CD14-positive monocyte (primary cell): ENCODE results near the gene PTPRN2. TPM values are rescaled to one million over a fixed set of nuclear protein-coding genes. Genes with fewer than 3 reads are reported as not detected.

ENCODE experiments used
- DNase-seq, 3 donors: peaks; one replicate each; pipeline ENCODE4 v3.0.0-alpha.2; 2011 to 2022
- H2AFZ ChIP-seq: 2 replicates; pipeline ENCODE4 v1.6.0; 2012; ENCODE audit warnings: mild to moderate bottlenecking, low read depth, low read length, inconsistent platforms; ENCODE audit not compliant: insufficient read depth, poor library complexity, severe bottlenecking
- H3K27ac ChIP-seq, 2 donors: 1 replicate in 1 of 2; 2 replicates in 1 of 2; pipeline ENCODE4 v1.5.1; 2012 to 2013; ENCODE audit warnings: low read length in 2 of 2, control low read depth in 1 of 2, inconsistent platforms in 1 of 2, low read depth in 1 of 2, mild to moderate bottlenecking in 1 of 2
- H3K27me3 ChIP-seq, 2 donors: one replicate each; pipeline versions ENCODE4 v1.6.0 to v1.6.1; 2011 to 2013; ENCODE audit warnings: low read length in 2 of 2; ENCODE audit not compliant: control insufficient read depth in 2 of 2, insufficient read depth in 2 of 2
- H3K36me3 ChIP-seq, 2 donors: replicated peaks in 1 of 2; 1 replicate in 1 of 2; 2 replicates in 1 of 2; pipeline versions ENCODE4 v1.5.1 to v1.6.1; 2012 to 2013; ENCODE audit warnings: low read length in 2 of 2, control low read depth in 1 of 2, inconsistent platforms in 1 of 2, mild to moderate bottlenecking in 1 of 2; ENCODE audit not compliant: insufficient read depth in 2 of 2, control insufficient read depth in 1 of 2
- H3K4me1 ChIP-seq, 2 donors: 1 replicate in 1 of 2; 2 replicates in 1 of 2; pipeline versions ENCODE4 v1.5.1 to v1.6.1; 2012 to 2013; ENCODE audit warnings: low read length in 2 of 2, control low read depth in 1 of 2, inconsistent platforms in 1 of 2, mild to moderate bottlenecking in 1 of 2, moderate library complexity in 1 of 2; ENCODE audit not compliant: insufficient read depth in 2 of 2, control insufficient read depth in 1 of 2
- H3K4me2 ChIP-seq: replicated peaks from 2 replicates; pipeline ENCODE3; 2012; ENCODE audit warnings: low read length, moderate library complexity, mild to moderate bottlenecking; ENCODE audit not compliant: poor library complexity, severe bottlenecking; ENCODE audit errors: extremely low read depth
- H3K4me3 ChIP-seq, 3 experiments: fragments of 200-600 bp in 1 of 3; sonication (generic) in 1 of 3; replicated peaks in 1 of 3; 1 replicate in 2 of 3; 2 replicates in 1 of 3; pipeline ENCODE4 v1.5.1; 2011 to 2013; ENCODE audit warnings: low read length in 3 of 3, mild to moderate bottlenecking in 3 of 3, control low read depth in 2 of 3, low read depth in 2 of 3, inconsistent platforms in 1 of 3, moderate library complexity in 1 of 3
- H3K79me2 ChIP-seq: 2 replicates; pipeline ENCODE4 v1.6.0; 2012; ENCODE audit warnings: mild to moderate bottlenecking, control low read depth, inconsistent platforms, low read length, moderate library complexity; ENCODE audit not compliant: insufficient read depth
- H3K9ac ChIP-seq: 2 replicates; pipeline ENCODE4 v1.6.0; 2017; ENCODE audit warnings: low read length, mild to moderate bottlenecking; ENCODE audit not compliant: insufficient read depth, poor library complexity, severe bottlenecking
- H3K9me3 ChIP-seq, 2 donors: replicated peaks in 1 of 2; 1 replicate in 1 of 2; 2 replicates in 1 of 2; pipeline versions ENCODE4 v1.5.1 to v1.6.1; 2012 to 2013; ENCODE audit warnings: low read length in 2 of 2, control low read depth in 1 of 2; ENCODE audit not compliant: control insufficient read depth in 1 of 2, insufficient read depth in 1 of 2
- H4K20me1 ChIP-seq: 2 replicates; pipeline ENCODE4 v1.6.0; 2012; ENCODE audit warnings: mild to moderate bottlenecking, low read length, control low read depth, moderate library complexity; ENCODE audit not compliant: insufficient read depth
- H3K27ac Mint-ChIP-seq, 7 donors: one replicate each; pipeline ENCODE4 v1.8.0; 2020; ENCODE audit warnings: mild to moderate bottlenecking in 7 of 7, mixed read lengths in 7 of 7, moderate library complexity in 6 of 7, inconsistent platforms in 2 of 7
- H3K27me3 Mint-ChIP-seq, 3 donors: one replicate each; pipeline ENCODE4 v1.8.0; 2021 to 2022; ENCODE audit warnings: low read depth in 3 of 3, mild to moderate bottlenecking in 3 of 3, mixed read lengths in 3 of 3, moderate library complexity in 3 of 3, inconsistent platforms in 1 of 3
- H3K36me3 Mint-ChIP-seq, 2 donors: one replicate each; pipeline ENCODE4 v1.8.0; 2020; ENCODE audit warnings: mixed read lengths in 2 of 2, inconsistent platforms in 1 of 2, mild to moderate bottlenecking in 1 of 2
- H3K4me1 Mint-ChIP-seq: one replicate; pipeline ENCODE4 v1.8.0; 2020; ENCODE audit warnings: mild to moderate bottlenecking, mixed read lengths
- H3K4me3 Mint-ChIP-seq, 2 donors: one replicate each; pipeline ENCODE4 v1.8.0; 2020; ENCODE audit warnings: mild to moderate bottlenecking in 2 of 2, mixed read lengths in 2 of 2, moderate library complexity in 1 of 2
- H3K9me3 Mint-ChIP-seq, 7 donors: one replicate each; pipeline ENCODE4 v1.8.0; 2020 to 2022; ENCODE audit warnings: mixed read lengths in 7 of 7, mild to moderate bottlenecking in 6 of 7, moderate library complexity in 6 of 7, inconsistent platforms in 2 of 7
- CTCF ChIP-seq: fragments of 200-600 bp; IDR thresholded peaks from one replicate; pipeline ENCODE4 v1.8.0; 2022; ENCODE audit warnings: antibody characterized with exemption, mild to moderate bottlenecking
- WGBS: methylation state at CpG from one replicate; pipeline ENCODE4 v1.1.5; 2013; ENCODE audit warnings: missing lambda C conversion rate; ENCODE audit not compliant: insufficient coverage; 5-methylcytosine and 5-hydroxymethylcytosine counted together
- intact Hi-C, 2 donors: fragments of 100-400 bp; cut with micrococcal nuclease; formaldehyde crosslinking; loops; one replicate each; pipeline versions ENCODE4 v1.15.0 to v1.15.1; 2023
- polyA plus RNA-seq, 3 donors: library from polyadenylated mRNA; depleted of rRNA in 1 of 3; unstranded in 2 of 3; stranded (reverse) in 1 of 3; fragments of 300-500 nt in 2 of 3; fragments of >200 nt in 1 of 3; fragmentation: Illumina TruSeq in 2 of 3; gene quantifications; 1 replicate in 2 of 3; 2 replicates in 1 of 3; pipeline ENCODE4 v1.2.3, GENCODE V29; 2012 to 2021

Gene PTPRN2
- polyA plus RNA-seq, 3 donors: 0.25 to 1.4 (median 0.97) TPM

GRCh38 chr7:158145370-158145769 is 442.3 kb downstream of the PTPRN2 start:
- H3K4me2 ChIP-seq: no peak overlapping the region
- no peaks in the 10 kb centered on the region for H3K36me3 Mint-ChIP-seq
- no peaks in the 10 kb centered on the region for H3K79me2 ChIP-seq
- intact Hi-C loops: no loop called here
- no peak overlapping the region for H3K4me3 Mint-ChIP-seq
- DNase-seq: no peak
- H3K9ac ChIP-seq: no peak overlapping the region
- H3K27ac ChIP-seq: no peak overlapping the region
- TF ChIP-seq CTCF: no peak
- H3K9me3 Mint-ChIP-seq: peaks cover 29 to 69% (median 58%) of the 10 kb centered on the region in 7 donors
- no peak overlapping the region for H2AFZ ChIP-seq
- 61% methylated on average over 3 of the region's 13 CpGs for WGBS
- peaks cover 70 to 83% of the 10 kb centered on the region in 2 donors for H3K9me3 ChIP-seq
- no peaks in the 10 kb centered on the region for H3K36me3 ChIP-seq
- H3K27me3 Mint-ChIP-seq: peaks cover 0 to 5% (median 0%) of the 10 kb centered on the region in 3 donors
- H3K4me3 ChIP-seq: no peak overlapping the region
- H3K4me1 ChIP-seq: no peaks in the 10 kb centered on the region
- H3K27me3 ChIP-seq: no peaks in the 10 kb centered on the region
- no peak overlapping the region for H3K27ac Mint-ChIP-seq
- no peaks in the 10 kb centered on the region for H3K4me1 Mint-ChIP-seq
- no peaks in the 10 kb centered on the region for H4K20me1 ChIP-seq

GRCh38 chr7:158143196-158144120 is 444.2 kb downstream of the PTPRN2 start:
- no peaks in the 10 kb centered on the region for H3K36me3 Mint-ChIP-seq
- intact Hi-C loops: no loop called here

More at GRCh38 chr7:158143196-158144120, 444.2 kb downstream of the PTPRN2 start:
- no peak for DNase-seq
- no peak overlapping the region for H3K4me2 ChIP-seq
- no peaks in the 10 kb centered on the region for H4K20me1 ChIP-seq
- Mint-ChIP-seq H3K9me3 (peaks cover 37 to 76% (median 59%) of the 10 kb centered on the region in 7 donors), H3K27me3 (peaks cover 0 to 7% (median 0%) of the 10 kb centered on the region in 3 donors), H3K4me1 (no peaks in the 10 kb centered on the region), H3K4me3 (no peak overlapping the region), H3K27ac (no peak overlapping the region)
- H3K27me3 ChIP-seq: no peaks in the 10 kb centered on the region
- TF ChIP-seq CTCF: no peak
- 97% methylated on average over 26 of the region's 34 CpGs for WGBS
- H3K4me3 ChIP-seq: no peak overlapping the region
- H3K27ac ChIP-seq: no peak overlapping the region
- peaks cover 80 to 84% of the 10 kb centered on the region in 2 donors for H3K9me3 ChIP-seq
- no peak overlapping the region for H2AFZ ChIP-seq
- no peak overlapping the region for H3K9ac ChIP-seq
- no peaks in the 10 kb centered on the region for H3K79me2 ChIP-seq
- H3K4me1 ChIP-seq: no peaks in the 10 kb centered on the region
- no peaks in the 10 kb centered on the region for H3K36me3 ChIP-seq
